BE2C (cell line): Measurements from ENCODE around the gene MEGF11.
A peak's percentile ranks its signal among the peaks of the same experiment; 100 is the strongest.

ENCODE experiments used
- DNase-seq: peaks from one replicate; pipeline ENCODE4 v3.0.0-alpha.2; 2020
- H3K27me3 ChIP-seq: fragments of 250-450 bp; sonication (Bioruptor Pico); 2 replicates; pipeline ENCODE4 v1.5.1; 2020; ENCODE audit warnings: mild to moderate bottlenecking
- H3K36me3 ChIP-seq: fragments of 250-450 bp; sonication (Bioruptor Pico); 2 replicates; pipeline ENCODE4 v1.5.1; 2020; ENCODE audit warnings: mild to moderate bottlenecking
- H3K4me1 ChIP-seq: fragments of 250-450 bp; sonication (Bioruptor Pico); 2 replicates; pipeline ENCODE4 v1.5.1; 2020
- H3K4me3 ChIP-seq: 2 replicates; pipeline ENCODE4 v1.5.1; 2011; ENCODE audit warnings: low read depth, low read length
- H3K9me3 ChIP-seq: fragments of 250-450 bp; sonication (Bioruptor Pico); 2 replicates; pipeline ENCODE4 v1.5.1; 2020
- TF ChIP-seq, protein P1 (sequence below): IDR thresholded peaks from 2 replicates; pipeline ENCODE4 v1.5.1; 2012; ENCODE audit warnings: mild to moderate bottlenecking, low read depth, low read length

Gene MEGF11

DNA sequence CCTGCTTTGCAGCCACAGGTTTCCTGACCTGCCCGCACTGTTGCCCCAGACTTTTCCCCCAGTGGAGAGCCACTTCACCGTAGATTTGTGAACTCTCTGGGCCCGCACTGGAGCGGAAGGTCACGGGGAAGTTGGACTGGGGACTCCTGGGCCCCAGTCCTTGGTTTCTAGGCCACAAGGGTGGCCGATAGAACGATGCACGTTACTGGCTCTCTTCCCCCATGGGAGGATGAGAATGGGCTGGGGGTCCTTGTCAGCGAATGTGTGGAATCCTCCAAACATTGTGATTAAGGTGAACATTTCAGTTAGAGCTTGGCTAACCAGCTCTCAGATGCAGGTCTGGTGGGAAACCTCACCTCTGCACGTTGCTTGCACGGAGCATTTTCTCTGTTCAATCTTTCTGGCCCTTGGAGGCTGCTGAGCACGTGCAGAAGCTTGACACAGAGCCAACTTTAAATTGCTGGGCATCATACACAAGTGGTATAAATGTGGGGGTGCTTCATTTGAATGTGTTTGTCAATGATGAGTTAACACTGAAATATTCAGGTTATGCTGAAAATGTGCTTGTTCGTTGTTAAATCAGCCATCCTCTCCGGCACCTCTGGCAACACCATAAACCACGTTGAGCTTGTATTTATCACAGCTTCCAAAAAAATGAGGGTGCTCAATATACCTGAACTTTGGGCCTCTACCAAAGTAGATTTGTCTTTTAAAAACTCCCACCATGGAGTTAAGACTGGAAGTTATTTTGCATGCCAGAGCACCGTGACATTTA lies 40.8 kb upstream of the MEGF11 start:
- Histone ChIP-seq H3K4me3 (peak overlapping the region; percentile 72), H3K4me1 (peaks cover 14% of the 10 kb centered on the region; the same call in 1 of the 2 replicates), H3K36me3 (peaks cover 3% of the 10 kb centered on the region; the same call in 1 of the 2 replicates), H3K9me3 (no peaks in the 10 kb centered on the region), H3K27me3 (no peaks in the 10 kb centered on the region)
- peak; percentile 24 for DNase-seq
- TF ChIP-seq, protein P1, sequence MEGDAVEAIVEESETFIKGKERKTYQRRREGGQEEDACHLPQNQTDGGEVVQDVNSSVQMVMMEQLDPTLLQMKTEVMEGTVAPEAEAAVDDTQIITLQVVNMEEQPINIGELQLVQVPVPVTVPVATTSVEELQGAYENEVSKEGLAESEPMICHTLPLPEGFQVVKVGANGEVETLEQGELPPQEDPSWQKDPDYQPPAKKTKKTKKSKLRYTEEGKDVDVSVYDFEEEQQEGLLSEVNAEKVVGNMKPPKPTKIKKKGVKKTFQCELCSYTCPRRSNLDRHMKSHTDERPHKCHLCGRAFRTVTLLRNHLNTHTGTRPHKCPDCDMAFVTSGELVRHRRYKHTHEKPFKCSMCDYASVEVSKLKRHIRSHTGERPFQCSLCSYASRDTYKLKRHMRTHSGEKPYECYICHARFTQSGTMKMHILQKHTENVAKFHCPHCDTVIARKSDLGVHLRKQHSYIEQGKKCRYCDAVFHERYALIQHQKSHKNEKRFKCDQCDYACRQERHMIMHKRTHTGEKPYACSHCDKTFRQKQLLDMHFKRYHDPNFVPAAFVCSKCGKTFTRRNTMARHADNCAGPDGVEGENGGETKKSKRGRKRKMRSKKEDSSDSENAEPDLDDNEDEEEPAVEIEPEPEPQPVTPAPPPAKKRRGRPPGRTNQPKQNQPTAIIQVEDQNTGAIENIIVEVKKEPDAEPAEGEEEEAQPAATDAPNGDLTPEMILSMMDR: no peak

GRCh38 chr15:66293419-66294156 lies 40.0 kb upstream of the MEGF11 start, which contains the start of gene DIS3L:
DIS3L (plus strand) TSS chr15:66293568; CDS start chr15:66293597, 29 bp downstream.
- Histone ChIP-seq H3K9me3 (no peaks in the 10 kb centered on the region), H3K36me3 (peaks cover 3% of the 10 kb centered on the region; the same call in 1 of the 2 replicates), H3K27me3 (no peaks in the 10 kb centered on the region), H3K4me3 (peak within 1 kb of the TSS; percentile 72), H3K4me1 (peaks cover 19% of the 10 kb centered on the region; the same call in 1 of the 2 replicates)
- TF ChIP-seq, protein P1: no peak
- peak; percentile 63 for DNase-seq

GRCh38 chr15:66292571-66293418 lies 39.2 kb upstream of the MEGF11 start:
- TF ChIP-seq, protein P1: no peak
- Histone ChIP-seq H3K36me3 (peaks cover 3% of the 10 kb centered on the region; the same call in 1 of the 2 replicates), H3K4me1 (peaks cover 19% of the 10 kb centered on the region), H3K9me3 (no peaks in the 10 kb centered on the region), H3K4me3 (peak overlapping the region; percentile 72), H3K27me3 (no peaks in the 10 kb centered on the region)
- DNase-seq: no peak

DNA sequence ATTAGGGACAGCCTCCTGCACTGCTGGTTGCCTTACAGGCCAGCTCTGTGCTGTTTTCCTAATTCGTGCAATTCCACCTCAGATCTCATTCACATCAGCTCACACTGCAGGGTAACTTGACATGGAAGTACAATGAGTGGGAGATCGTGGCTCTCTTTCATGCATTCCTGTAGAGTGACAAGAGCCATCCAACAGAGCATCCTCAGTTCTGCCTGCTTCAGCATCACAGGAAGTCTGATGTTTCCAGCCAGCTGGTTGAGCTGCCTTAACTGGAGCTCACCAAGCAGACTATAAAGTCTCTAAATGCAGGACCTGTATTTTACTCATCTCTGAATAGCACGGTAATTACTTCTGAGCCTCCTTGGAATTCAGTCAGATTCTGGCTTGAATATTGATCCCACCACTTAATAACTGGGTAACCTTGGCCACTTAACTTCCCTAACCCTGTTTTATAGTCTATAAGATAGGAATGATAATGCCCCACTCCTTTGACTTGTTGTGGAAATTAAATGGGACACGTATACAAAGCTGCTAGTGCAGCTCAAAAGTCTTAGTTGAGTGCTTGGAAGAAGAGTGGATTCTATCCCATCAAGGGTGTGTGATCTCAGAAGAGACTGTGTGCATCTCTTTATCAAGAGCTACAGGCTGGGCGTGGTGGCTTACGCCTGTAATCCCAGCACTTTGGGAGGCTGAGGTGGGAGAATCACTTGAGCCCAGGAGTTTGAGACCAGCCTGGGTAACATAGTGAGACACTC lies 38.4 kb upstream of the MEGF11 start:
- Histone ChIP-seq H3K36me3 (peaks cover 3% of the 10 kb centered on the region; the same call in 1 of the 2 replicates), H3K27me3 (no peaks in the 10 kb centered on the region), H3K4me3 (no peak overlapping the region), H3K4me1 (peaks cover 22% of the 10 kb centered on the region), H3K9me3 (no peaks in the 10 kb centered on the region)
- no peak for DNase-seq
- TF ChIP-seq, protein P1: no peak

DNA sequence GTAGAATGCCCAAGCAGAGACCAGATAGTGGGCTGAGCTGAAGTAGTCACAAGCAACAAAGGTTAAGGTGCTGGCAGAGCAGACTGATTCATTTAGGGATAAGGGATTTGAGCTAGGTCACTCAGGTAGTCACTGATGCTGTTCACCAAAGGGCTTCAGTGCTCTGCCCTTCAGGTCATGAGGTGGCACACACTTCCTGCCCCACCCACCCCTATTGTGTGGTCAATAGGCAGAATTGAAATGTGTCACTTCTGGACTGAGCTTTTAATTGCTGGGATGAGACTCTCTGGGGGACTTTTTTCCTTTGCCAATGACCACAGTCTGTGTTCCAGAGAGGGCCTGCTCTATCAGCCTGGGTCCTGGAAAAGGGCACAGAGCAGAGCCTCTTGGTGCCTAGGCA lies 37.0 kb upstream of the MEGF11 start:
- Histone ChIP-seq H3K4me1 (peaks cover 20% of the 10 kb centered on the region), H3K36me3 (no peaks in the 10 kb centered on the region), H3K27me3 (no peaks in the 10 kb centered on the region), H3K4me3 (no peak overlapping the region), H3K9me3 (no peaks in the 10 kb centered on the region)
- no peak for DNase-seq
- TF ChIP-seq, protein P1: no peak
